Kidney capillary endothelial cell (primary cell): Measurements from ENCODE around the gene ATG7.
"Not testable (repeated sequence)": the region's sequence is repeated elsewhere in the genome, so short reads cannot be mapped to it uniquely, and the experiment has no call there.

Source experiments
- DNase-seq: peaks from one replicate; pipeline ENCODE4 v3.0.0-alpha.2; 2018; ENCODE audit warnings: low spot score

Gene ATG7

GRCh38 chr3:11467875-11468274, 195.7 kb downstream of the ATG7 start:
- DNase-seq = no peak

GRCh38 chr3:11470031-11470853, 198.0 kb downstream of the ATG7 start:
- DNase-seq = no peak

- no peak for DNase-seq
Measured at GRCh38 chr3:11475324-11475723, 203.1 kb downstream of the ATG7 start.

DNA sequence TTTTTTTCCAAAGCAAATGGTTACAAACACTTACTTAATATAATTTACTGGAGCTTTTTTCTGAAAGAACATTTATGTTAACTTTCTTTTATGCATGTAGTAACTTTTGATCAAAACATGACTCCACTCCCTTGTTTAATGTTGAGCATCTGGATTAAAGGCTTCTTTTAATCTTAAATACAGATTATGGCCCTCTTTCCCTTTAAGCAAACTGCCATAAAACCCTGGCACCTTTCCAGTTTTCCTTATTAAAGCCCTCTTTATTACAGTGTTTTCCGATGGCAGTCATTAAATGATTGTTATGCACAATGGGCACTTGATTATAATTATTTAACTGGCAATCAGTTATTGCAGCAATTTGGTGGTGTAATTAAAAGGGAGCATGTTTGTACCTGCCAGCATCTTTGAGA, 204.5 kb downstream of the ATG7 start:
- DNase-seq = peak; percentile 10

GRCh38 chr3:11477407-11477911, 205.3 kb downstream of the ATG7 start:
- DNase-seq = peak; percentile 90

- no peak for DNase-seq
Measured at GRCh38 chr3:11478167-11478566, 206.0 kb downstream of the ATG7 start.

DNA sequence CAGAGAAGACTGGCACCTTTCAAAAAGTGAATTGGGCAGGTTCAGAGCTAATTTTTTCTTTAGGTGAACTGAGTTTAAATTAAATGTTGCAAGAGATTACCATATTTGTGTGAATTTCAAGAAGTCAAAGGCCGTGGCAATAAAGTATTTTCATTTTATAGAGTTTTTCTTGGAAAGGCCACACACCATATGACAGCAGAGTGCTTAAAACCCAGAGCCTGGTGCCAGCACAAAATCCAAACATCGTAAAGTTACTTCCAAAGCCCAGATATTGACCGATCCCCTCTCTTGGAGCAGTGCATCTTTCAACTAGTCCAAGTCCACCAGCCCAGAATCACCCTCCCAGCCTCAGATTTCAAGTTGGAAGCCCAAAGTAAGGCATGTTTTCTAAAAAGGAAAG, 207.0 kb downstream of the ATG7 start:
- no peak for DNase-seq

- no peak for DNase-seq
Measured at GRCh38 chr3:11480663-11481298, 208.6 kb downstream of the ATG7 start.

DNA sequence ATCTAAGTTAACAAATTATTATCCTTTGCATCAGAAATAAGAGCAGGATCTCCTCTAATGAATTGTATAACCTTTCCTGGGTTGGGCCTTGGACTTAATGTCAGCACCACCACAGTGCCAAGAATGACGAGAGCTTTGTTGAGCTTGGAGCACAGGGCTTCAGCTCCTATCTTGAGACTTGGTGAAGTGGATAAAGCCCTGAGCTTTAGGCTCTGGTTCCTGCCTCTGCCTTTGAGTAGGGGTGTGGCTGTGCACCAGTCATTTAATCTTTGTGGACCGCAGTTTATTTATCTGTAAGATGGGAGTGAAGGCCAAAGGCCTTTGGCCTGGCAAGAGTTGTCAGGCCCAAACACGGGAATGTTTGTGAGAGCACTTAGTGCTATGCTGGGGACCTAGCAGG, 209.4 kb downstream of the ATG7 start:
- DNase-seq = no peak

- DNase-seq = no peak
Measured at GRCh38 chr3:11482021-11482420, 209.8 kb downstream of the ATG7 start.

DNA sequence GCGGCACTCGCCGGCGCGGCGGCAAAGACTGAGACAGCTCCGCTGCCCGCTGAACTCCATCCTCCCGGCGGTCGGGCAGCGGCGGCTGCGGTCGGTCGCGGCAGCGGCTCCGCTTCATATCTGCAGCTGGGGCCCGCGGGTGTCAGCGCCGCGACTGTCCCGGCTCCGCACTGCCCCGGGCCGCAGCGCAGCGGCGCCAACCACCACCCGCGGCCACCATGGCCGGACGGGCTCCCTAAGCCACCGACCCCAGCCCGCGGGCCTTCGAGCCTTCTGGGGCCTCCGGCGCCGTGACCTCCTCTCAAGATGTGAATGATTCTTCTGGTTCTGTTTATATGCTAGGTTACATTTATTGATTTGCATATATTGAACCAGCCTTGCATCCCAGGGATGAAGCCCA, 216.2 kb downstream of the ATG7 start:
- DNase-seq = not testable (repeated sequence)

GRCh38 chr3:11494131-11494916, 222.1 kb downstream of the ATG7 start:
- DNase-seq = no peak

DNA sequence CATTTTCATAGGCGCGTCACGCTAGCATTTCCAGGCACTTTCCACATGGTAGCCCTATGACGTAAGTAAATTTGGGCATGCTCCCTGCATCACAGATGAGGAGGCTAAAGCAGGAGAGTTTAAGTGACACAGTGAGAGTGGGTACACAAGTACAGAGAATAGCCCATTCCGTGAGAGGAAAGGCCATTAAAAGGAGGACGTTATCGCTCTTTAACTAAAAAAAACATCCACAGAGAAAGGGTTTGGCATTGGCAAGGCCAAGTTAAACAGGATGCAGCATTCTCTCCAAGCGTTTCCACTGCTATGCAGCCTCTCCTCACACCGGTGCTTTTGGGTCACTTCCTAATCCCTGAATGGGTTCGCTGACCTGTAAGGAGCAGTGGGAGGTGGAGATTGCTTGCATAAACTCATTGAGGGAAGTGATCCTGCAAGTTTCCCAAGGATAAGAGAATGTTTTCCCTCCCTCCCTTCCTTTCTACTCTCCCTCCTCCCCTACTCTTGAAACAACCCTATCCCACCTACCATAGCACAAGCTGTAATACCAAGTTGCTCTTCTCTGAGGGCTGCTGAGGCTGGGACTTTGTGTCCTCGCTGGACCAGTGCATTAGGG, 223.9 kb downstream of the ATG7 start:
- DNase-seq = no peak

- no peak for DNase-seq
Measured at GRCh38 chr3:11498177-11498576, 226.0 kb downstream of the ATG7 start.

GRCh38 chr3:11498646-11499045, 226.4 kb downstream of the ATG7 start:
- DNase-seq = no peak

GRCh38 chr3:11499144-11499543, 226.9 kb downstream of the ATG7 start:
- DNase-seq = no peak

DNA sequence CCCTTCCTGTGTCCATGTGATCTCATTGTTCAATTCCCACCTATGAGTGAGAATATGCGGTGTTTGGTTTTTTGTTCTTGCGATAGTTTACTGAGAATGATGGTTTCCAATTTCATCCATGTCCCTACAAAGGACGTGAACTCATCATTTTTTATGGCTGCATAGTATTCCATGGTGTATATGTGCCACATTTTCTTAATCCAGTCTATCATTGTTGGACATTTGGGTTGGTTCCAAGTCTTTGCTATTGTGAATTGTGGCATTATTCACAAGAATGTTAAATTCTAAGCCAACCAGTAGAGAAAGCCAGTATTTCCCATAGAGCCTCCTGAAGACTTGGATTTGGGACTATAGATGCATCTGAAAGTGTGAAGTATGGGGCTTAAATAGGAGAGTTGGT, 230.2 kb downstream of the ATG7 start:
- not testable (repeated sequence) for DNase-seq

- DNase-seq = no peak
Measured at GRCh38 chr3:11507719-11508118, 235.5 kb downstream of the ATG7 start.

DNA sequence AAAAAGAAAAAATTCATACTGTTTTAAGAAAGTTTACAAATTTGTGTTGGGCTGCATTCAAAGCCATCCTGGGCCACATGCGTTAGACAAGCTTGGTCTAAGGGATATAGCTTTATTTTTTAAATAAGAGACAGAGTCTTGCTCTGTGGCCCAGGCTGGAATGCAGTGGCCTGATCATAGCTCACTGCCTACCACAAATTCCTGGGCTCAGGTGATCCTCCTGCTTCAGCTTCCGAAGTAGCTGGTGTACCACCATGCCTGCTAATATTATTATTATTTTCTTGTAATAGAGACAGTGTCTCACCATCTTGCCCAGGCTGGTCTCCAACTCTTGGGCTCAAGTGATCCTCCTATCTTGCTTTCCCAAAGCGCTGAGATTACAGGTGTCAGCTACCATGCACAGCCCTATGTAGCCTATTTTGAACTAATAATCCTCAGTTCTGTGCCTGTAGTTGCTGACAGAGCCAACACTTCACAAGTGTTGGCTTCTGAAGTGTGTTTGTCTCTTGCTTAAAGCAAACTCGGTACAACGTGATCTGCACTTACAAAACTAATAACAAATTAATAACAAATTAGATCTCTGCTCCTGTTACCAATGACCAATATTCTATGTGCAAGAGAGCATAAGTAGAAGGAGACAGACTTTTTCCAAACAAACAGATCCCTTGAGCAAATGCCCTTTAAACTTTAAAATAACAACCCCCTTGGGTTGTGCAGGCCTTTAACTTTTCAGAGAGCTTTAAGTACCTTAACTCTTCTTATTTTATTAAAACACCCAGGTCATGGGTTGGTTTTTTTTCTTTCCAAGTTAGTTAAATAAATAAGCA, 236.4 kb downstream of the ATG7 start:
- no peak for DNase-seq

DNA sequence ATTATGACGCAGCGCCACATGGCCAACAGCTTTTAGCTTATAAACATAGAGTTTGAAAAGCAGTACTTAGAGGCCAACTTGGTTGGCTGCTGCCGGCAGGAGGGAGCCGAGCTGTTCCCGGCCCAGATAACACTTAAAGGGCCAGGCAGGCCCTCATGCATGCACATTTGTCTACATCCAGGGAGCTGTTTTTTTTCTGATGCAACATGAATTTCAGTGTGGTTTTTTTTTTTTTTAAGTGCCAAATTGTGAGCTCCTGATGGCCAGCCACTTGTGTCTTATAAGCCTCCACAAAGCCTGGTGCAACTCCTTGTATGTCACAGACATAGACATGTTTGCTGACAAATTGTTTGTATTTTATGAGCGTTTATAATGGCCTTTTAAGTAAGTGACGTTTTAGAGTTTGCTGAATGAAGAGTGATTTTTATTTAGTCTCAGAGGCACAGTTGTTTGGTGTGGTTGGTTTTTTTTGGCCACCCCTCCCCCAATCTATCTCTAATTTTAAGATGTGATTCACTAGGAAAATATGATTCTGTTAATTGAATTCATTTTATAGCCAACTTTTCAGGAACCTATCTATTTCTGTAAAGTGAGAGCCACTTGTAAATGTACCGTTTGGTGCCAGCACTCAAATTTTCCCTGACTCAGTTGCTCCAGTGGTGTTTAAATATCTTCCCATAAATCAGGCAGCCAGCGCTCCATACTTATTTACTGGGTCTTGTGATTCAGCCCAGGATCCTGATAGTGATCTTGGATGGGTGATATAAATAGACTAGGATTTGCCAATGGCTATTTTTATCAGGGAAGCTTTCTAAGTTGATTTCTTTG, 237.2 kb downstream of the ATG7 start:
- DNase-seq = peak; percentile 38

GRCh38 chr3:11510001-11510340, 237.8 kb downstream of the ATG7 start:
- no peak for DNase-seq
